PC-9 (cell line): ENCODE results near the gene KPNA4. TPM values are rescaled to one million over a fixed set of nuclear protein-coding genes. Genes with fewer than 3 reads are reported as not detected.

Source experiments
- BruUV-seq: library from RNA; stranded (reverse); fragments of 400-500 nt; replicated peaks from 2 replicates; lab custom pipeline; 2021; lab: Mats Ljungman, UMichigan
- CTCF ChIA-PET: fragments of 300-600 bp; sonication (Branson Sonifier 250); formaldehyde crosslinking; loops from one replicate; lab custom pipeline; 2022; ENCODE audit warnings: antibody characterized with exemption; lab: Charles Lee
- POLR2A ChIA-PET: fragments of 300-600 bp; sonication (Branson Sonifier 250); formaldehyde crosslinking; loops from one replicate; lab custom pipeline; 2022; ENCODE audit warnings: antibody characterized with exemption; ENCODE audit not compliant: unreplicated experiment; lab: Charles Lee
- DNase-seq, 2 experiments: peaks; one replicate each; pipeline versions ENCODE4 v3.0.0 to v3.0.0-alpha.2; 2015 to 2022; ENCODE audit warnings: mixed read lengths in 1 of 2
- H2AFZ ChIP-seq: fragments of 200-600 bp; sonication (generic); 2 replicates; pipeline ENCODE4 v1.8.1; 2017; ENCODE audit warnings: antibody characterized with exemption
- H3F3A ChIP-seq: fragments of 200-600 bp; sonication (generic); 2 replicates; pipeline ENCODE4 v1.8.1; 2017; ENCODE audit warnings: antibody characterized with exemption, mild to moderate bottlenecking, low read depth; ENCODE audit not compliant: insufficient read depth
- H3K27ac ChIP-seq: fragments of 200-600 bp; sonication (generic); 2 replicates; pipeline ENCODE4 v1.6.1; 2016; ENCODE audit warnings: mixed run types
- H3K27me3 ChIP-seq: fragments of 200-600 bp; sonication (generic); 2 replicates; pipeline ENCODE4 v1.6.1; 2016; ENCODE audit warnings: low read depth, mixed run types; ENCODE audit not compliant: insufficient read depth
- H3K36me3 ChIP-seq: fragments of 200-600 bp; sonication (generic); 2 replicates; pipeline ENCODE4 v1.6.1; 2016; ENCODE audit warnings: low read depth, mixed run types
- H3K4me1 ChIP-seq: fragments of 200-600 bp; sonication (generic); replicated peaks from 2 replicates; pipeline ENCODE4 v1.6.1; 2016; ENCODE audit warnings: mixed run types; ENCODE audit not compliant: insufficient read depth
- H3K4me2 ChIP-seq: fragments of 200-600 bp; sonication (generic); 2 replicates; pipeline ENCODE4 v1.6.1; 2017; ENCODE audit warnings: mixed run types
- H3K4me3 ChIP-seq: fragments of 200-600 bp; sonication (generic); 2 replicates; pipeline ENCODE4 v1.6.1; 2016; ENCODE audit warnings: mixed run types
- H3K79me2 ChIP-seq: fragments of 200-600 bp; sonication (generic); 2 replicates; pipeline ENCODE4 v1.6.1; 2017; ENCODE audit warnings: low read depth, mixed run types
- H3K9me2 ChIP-seq: fragments of 200-600 bp; sonication (generic); 2 replicates; pipeline ENCODE4 v1.8.1; 2017; ENCODE audit warnings: mild to moderate bottlenecking; ENCODE audit not compliant: insufficient read depth
- H3K9me3 ChIP-seq: fragments of 200-600 bp; sonication (generic); 2 replicates; pipeline ENCODE4 v1.8.1; 2016; ENCODE audit warnings: low read depth; ENCODE audit not compliant: insufficient read depth
- H4K20me1 ChIP-seq: fragments of 200-600 bp; sonication (generic); 2 replicates; pipeline ENCODE4 v1.8.1; 2017; ENCODE audit not compliant: insufficient read depth
- EZH2 ChIP-seq: fragments of 200-600 bp; sonication (generic); IDR thresholded peaks from 2 replicates; pipeline ENCODE4 v1.8.0; 2017; ENCODE audit warnings: antibody characterized with exemption, low read depth
- intact Hi-C: fragments of 100-400 bp; cut with micrococcal nuclease; formaldehyde crosslinking; loops from one replicate; pipeline ENCODE4 v1.10.0; 2022; ENCODE audit not compliant: unreplicated experiment
- total RNA-seq: library from RNA; stranded (reverse); gene quantifications from 2 replicates; pipeline ENCODE4 v1.2.3, GENCODE V29; 2021
- TF ChIP-seq, protein P1 (sequence below): fragments of 200-600 bp; sonication (generic); conservative IDR thresholded peaks from 2 replicates; pipeline ENCODE4 v1.6.1; 2017; ENCODE audit warnings: mixed run types, antibody characterized with exemption, mild to moderate bottlenecking, moderate library complexity

The KPNA4 gene
- total RNA-seq, 1 experiment from 2014 or later, result 61.0 TPM

- Histone ChIP-seq H3K79me2 (peaks cover 100% of the 10 kb centered on the region), H3K4me3 (no peak overlapping the region), H2AFZ (no peak overlapping the region), H4K20me1 (peaks cover 60% of the 10 kb centered on the region), H3F3A (peaks cover 9% of the 10 kb centered on the region; the same call in 1 of the 2 replicates), H3K4me1 (no peaks in the 10 kb centered on the region), H3K9me2 (no peaks in the 10 kb centered on the region), H3K27me3 (no peaks in the 10 kb centered on the region), H3K36me3 (peaks cover 12% of the 10 kb centered on the region), H3K9me3 (no peaks in the 10 kb centered on the region), H3K27ac (no peak overlapping the region), H3K4me2 (no peak overlapping the region)
- POLR2A ChIA-PET, result no interaction called here
- CTCF ChIA-PET, result no interaction called here
- TF ChIP-seq, protein P1, sequence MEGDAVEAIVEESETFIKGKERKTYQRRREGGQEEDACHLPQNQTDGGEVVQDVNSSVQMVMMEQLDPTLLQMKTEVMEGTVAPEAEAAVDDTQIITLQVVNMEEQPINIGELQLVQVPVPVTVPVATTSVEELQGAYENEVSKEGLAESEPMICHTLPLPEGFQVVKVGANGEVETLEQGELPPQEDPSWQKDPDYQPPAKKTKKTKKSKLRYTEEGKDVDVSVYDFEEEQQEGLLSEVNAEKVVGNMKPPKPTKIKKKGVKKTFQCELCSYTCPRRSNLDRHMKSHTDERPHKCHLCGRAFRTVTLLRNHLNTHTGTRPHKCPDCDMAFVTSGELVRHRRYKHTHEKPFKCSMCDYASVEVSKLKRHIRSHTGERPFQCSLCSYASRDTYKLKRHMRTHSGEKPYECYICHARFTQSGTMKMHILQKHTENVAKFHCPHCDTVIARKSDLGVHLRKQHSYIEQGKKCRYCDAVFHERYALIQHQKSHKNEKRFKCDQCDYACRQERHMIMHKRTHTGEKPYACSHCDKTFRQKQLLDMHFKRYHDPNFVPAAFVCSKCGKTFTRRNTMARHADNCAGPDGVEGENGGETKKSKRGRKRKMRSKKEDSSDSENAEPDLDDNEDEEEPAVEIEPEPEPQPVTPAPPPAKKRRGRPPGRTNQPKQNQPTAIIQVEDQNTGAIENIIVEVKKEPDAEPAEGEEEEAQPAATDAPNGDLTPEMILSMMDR, result no peak
- no peak for TF ChIP-seq EZH2
- DNase-seq, result no peak
- intact Hi-C loops, result no loop called here
- BruUV-seq, result no TSS peak
These were observed 19.9 kb downstream of the KPNA4 start for GRCh38 chr3:160545504-160545871.

DNA sequence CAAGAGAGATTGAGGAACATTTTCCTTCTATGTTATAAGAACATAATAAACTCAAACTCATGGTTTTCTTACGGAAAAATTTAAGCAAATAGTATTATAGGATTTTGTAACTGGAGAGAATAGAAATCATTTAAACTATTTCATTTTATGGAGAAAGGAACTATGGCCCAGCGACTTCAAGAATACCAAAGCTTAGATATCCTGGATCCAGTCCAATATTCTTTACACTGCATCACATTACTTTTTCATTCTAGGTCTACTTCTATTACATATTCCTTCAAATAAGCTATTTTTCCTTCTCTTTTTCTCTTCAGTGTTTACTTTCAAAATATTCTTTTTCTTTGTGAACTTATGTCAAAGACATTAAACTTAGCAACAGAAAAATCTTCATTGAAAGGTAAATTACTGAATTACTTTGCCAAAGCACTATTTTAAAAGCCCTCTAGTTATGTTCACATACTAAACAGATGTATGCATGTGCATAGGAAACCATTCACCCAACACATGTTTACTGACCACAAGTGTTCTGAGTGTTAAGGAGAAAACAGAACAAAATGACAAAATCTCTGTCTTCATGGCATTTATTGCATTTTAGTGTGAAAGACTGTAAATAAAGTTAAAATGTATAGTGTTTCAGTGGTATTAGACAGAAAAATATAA lies 20.4 kb downstream of the KPNA4 start:
- TF ChIP-seq, protein P1, result no peak
- TF ChIP-seq EZH2, result no peak
- Histone ChIP-seq H3K9me2 (no peaks in the 10 kb centered on the region), H3K9me3 (no peaks in the 10 kb centered on the region), H2AFZ (no peak overlapping the region), H3F3A (peaks cover 9% of the 10 kb centered on the region; the same call in 1 of the 2 replicates), H3K36me3 (peaks cover 8% of the 10 kb centered on the region), H3K79me2 (peaks cover 100% of the 10 kb centered on the region), H3K27ac (no peak overlapping the region), H3K4me1 (no peaks in the 10 kb centered on the region), H3K4me3 (no peak overlapping the region), H3K27me3 (no peaks in the 10 kb centered on the region), H3K4me2 (no peak overlapping the region), H4K20me1 (peaks cover 65% of the 10 kb centered on the region)
- BruUV-seq, result no TSS peak
- intact Hi-C loops, result no loop called here
- no peak for DNase-seq
- ChIA-PET CTCF (no interaction called here), POLR2A (no interaction called here)

DNA sequence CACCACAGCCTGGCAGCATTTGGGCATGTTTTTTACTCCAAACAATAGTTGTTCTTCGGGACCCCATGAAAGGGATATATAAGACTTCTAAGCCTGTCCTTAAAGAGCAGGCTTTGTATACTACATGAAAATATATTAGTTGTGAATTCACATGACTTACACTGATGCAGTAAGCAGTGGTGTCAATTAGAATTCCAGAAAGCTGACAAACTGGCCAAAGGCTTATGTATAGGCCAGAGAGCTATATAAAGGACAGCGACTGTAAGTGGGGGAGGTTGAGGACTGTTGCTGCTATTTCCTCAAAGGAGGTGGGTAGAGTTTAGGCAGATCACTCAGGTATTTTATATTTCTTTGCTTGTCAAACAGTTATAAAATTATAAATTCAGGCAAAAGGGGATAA lies 24.8 kb downstream of the KPNA4 start:
- Histone ChIP-seq H2AFZ (no peak overlapping the region), H3K27ac (no peak overlapping the region), H3K9me2 (no peaks in the 10 kb centered on the region), H3K36me3 (peaks cover 11% of the 10 kb centered on the region; the same call in 1 of the 2 replicates), H3K27me3 (no peaks in the 10 kb centered on the region), H3K4me1 (no peaks in the 10 kb centered on the region), H3K4me3 (no peak overlapping the region), H3K9me3 (no peaks in the 10 kb centered on the region), H4K20me1 (peaks cover 83% of the 10 kb centered on the region), H3K4me2 (no peak overlapping the region), H3F3A (0 out of 2 replicates have a peak, but pooled peaks cover 4% of the 10 kb centered on the region), H3K79me2 (peaks cover 83% of the 10 kb centered on the region)
- intact Hi-C loops, result no loop called here
- no TSS peak for BruUV-seq
- CTCF ChIA-PET, result no interaction called here
- TF ChIP-seq EZH2, result no peak
- TF ChIP-seq, protein P1, result no peak
- no peak for DNase-seq
- POLR2A ChIA-PET, result no interaction called here
